Myometrial cell (primary cell): Measurements from ENCODE around the gene DNAJA3. TPM values are rescaled to one million over a fixed set of nuclear protein-coding genes. Genes with fewer than 3 reads are reported as not detected.

Experiments used
- total RNA-seq: library from RNA; depleted of rRNA; stranded (reverse); fragments of >200 nt; gene quantifications from 2 replicates; pipeline ENCODE4 v1.2.3, GENCODE V29; 2015

Gene DNAJA3
- total RNA-seq = 44.1 and 49.4 TPM in 2 replicates

DNA sequence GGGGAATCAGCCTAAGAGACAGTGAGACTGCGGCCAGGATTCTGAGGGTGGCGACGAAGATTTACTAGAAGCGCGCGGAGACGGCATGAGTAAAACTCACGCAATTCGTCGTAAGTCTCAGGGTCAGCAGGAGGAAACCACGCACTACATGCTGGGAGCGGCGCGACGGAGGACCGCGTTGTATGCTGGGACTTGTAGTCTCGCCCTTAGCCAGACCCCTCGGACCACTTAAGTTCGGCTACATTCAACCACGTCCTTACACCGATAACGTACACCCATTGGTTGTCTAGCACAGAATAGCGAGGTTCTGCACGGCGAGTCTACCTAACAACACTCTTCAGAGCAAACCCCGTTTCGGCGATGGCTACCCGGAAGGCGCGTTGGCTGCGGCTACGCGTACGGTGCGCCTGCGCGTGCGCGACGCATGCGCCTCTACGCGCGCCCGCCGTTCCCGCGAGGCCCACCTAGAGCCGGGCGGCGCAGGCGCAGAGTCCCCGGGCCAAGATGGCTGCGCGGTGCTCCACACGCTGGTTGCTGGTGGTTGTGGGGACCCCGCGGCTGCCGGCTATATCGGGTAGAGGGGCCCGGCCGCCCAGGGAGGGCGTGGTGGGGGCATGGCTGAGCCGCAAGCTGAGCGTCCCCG, at the start of gene DNAJA3:
TSS of gene DNAJA3 (plus strand) at position 491 of the 643 bp plus-strand sequence. CDS start at position 505, 14 bp downstream.

DNA sequence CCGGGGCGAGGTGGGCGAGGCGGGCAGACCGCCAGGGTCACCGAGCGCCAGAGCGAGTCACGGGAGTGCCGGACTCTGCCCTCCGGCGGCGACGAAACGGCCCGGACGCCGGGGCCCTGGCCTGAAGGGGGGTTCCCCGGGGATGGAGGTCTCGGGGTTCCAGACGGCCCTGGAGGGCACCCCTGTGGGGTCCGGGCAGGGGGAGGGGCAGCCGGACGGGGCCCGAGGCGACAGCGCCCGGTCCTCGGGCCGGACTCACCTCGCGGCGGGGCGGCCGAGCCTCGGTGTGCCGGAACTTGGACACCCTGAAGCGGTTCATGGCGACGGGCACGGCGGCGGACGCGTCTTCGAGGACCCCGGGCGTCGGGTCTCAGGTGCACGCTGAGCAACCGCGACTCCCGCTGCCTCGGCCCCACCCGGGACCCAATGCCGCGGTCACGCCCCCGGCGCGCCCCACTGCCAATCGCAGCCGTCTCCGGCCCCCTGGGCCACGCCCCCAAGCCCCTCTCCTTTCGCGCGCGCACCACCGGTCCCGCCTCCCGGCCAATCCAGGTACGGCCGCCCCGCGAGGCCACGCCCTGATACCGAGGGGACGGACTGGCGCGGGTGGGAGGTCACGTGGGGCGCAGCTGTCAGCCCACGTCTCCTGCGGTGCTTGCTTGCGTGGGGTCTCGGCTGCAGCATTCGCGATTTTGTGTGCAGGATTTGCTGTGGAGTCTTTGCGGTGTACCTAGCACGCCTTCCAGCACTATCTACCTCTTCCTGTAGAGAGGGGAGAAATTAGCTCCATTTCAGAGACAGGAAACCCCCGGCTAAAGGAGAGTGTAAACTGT, 9.3 kb upstream of the DNAJA3 start, which contains the start of gene CORO7:
TSS of gene CORO7 (minus strand) at position 397 of the 833 bp plus-strand sequence. CDS start at position 319, 78 bp downstream.

DNA sequence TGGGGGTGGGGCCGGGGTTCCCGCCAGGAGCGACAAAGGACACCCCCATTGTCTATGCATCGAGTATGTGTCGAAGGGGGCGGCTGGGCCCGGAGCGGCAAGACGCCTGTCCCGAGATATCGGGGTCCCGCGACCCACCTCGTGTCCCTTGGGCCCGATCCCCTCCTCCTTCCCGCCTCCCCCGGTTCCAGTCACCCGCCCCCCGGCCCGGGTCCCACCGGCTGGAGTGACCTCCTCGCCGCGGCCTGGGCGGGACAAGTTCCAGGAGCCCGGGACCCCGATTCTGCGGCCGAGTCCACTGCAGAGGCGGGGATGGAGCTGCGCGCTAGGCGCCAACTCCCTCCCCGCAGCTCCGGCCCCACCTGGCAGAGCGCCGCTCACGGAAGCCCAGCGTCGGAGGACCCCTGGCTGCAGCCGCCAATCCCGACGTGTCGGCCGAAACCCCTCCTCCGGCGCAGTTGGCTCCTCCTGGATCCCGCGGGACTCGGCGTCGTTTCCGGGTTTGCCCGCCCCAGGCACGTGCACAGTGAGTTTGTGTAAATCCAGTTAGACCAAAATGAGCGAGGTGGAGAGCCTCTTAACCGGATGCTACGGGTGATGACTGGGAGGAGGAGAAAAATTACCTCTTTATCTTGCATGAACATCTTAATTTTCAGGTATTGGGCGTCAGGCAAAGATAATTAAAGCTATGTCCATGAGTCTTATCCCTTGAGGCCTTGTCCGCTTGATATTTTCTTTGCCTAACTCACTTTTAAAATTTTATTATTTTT, 48.7 kb downstream of the DNAJA3 start, which contains the start of gene NMRAL1:
TSS of gene NMRAL1 (minus strand) at position 434 of the 770 bp plus-strand sequence. CDS start 493 bp downstream, outside the sequence.

DNA sequence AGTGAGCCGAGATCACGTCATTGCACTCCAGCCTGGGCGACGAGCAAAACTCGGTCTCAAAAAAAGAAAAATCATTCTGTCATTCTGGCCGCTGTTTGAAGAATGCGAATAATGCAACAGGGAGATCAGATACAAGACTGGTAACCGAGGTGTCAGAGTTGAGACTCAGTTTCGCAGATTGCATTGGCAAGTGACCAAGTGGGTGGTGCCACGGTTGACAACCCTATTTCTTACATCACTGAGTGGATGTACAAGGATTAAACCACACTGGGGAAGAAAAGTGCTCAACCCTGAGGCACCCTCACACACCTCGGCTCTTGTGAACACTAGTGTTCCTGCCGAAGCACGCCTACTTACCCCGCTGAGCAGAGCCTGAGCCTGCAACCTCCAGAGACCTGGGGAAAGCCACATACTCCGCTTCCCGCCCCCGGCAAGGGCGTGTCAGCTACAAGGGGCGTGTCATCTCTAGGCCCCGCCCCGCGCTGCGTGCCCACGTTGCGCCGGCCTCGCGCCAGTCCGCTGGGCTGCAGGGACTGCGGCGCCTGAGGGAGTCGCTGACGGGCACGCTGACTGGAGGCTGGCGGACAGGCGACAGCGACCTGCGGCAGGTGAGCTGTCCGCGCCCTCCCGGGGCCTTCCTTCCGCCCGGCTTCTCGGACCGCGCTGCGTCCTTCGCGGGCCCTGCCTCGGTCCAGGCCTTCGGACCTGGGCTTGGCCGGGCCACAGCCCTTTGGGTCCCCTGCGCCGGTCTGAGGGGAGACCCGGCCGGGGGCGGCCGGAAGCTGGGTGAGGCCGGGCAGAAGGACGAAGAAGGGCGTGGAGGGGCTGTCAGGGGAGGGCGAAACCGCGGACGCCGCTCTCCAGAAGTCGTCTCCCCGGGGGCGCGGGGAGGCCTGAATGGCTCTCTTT, 50.5 kb downstream of the DNAJA3 start, which contains the start of gene HMOX2:
TSS of gene HMOX2 (plus strand) at position 519 of the 909 bp plus-strand sequence. CDS start 29,127 bp downstream, outside the sequence.

Other genes with a start within 250 kb of the DNAJA3 start
- gene SRL, start 183.8 kb upstream of the DNAJA3 start, total RNA-seq = 0.29 and 0.89 TPM in 2 replicates
- 5.8 and 7.8 TPM in 2 replicates for gene TFAP4, start 152.8 kb upstream of the DNAJA3 start, total RNA-seq
- 6.7 and 6.9 TPM in 2 replicates for gene GLIS2, start 109.8 kb upstream of the DNAJA3 start, total RNA-seq
- gene PAM16, start 74.5 kb upstream of the DNAJA3 start, total RNA-seq = 29.1 and 32.4 TPM in 2 replicates
- gene VASN, start 54.0 kb upstream of the DNAJA3 start, total RNA-seq = 108 and 121 TPM in 2 replicates
- 13.3 and 14.1 TPM in 2 replicates for gene CORO7, start 9.3 kb upstream of the DNAJA3 start, total RNA-seq
- 78.9 and 86.2 TPM in 2 replicates for gene NMRAL1, start 48.8 kb downstream of the DNAJA3 start, total RNA-seq
- gene HMOX2, start 50.5 kb downstream of the DNAJA3 start, total RNA-seq = 58.8 and 79.6 TPM in 2 replicates
- 6.6 and 10.1 TPM in 2 replicates for gene CDIP1, start 112.9 kb downstream of the DNAJA3 start, total RNA-seq
- gene C16orf96, start 130.5 kb downstream of the DNAJA3 start, total RNA-seq = not detected in 2 replicates
- 2.3 and 6.0 TPM in 2 replicates for gene UBALD1, start 189.0 kb downstream of the DNAJA3 start, total RNA-seq
- 31.4 and 37.7 TPM in 2 replicates for gene MGRN1, start 199.0 kb downstream of the DNAJA3 start, total RNA-seq